SK-N-SH (cell line): ENCODE measurements around the gene CEBPA. TPM values are rescaled to one million over a fixed set of nuclear protein-coding genes. Genes with fewer than 3 reads are reported as not detected.

Experiments used
- CTCF ChIA-PET: fragments of 300-600, 350-600 bp; formaldehyde crosslinking; extraction: SDS; loops from one replicate; lab custom pipeline; 2021; lab: Yijun Ruan, JAX
- POLR2A ChIA-PET: fragments of 350-600 bp; sonication (Branson Sonifier 250); formaldehyde crosslinking; extraction: SDS; loops from one replicate; lab custom pipeline; 2020; ENCODE audit warnings: antibody characterized with exemption, inconsistent platforms; lab: Yijun Ruan, JAX
- DNase-seq: peaks from one replicate; pipeline ENCODE4 v3.0.0; 2012
- H2AFZ ChIP-seq: fragments of 200-600 bp; sonication (generic); 2 replicates; pipeline ENCODE4 v1.8.1; 2016; ENCODE audit warnings: antibody characterized with exemption, mild to moderate bottlenecking, low read depth
- H3F3A ChIP-seq: fragments of 200-600 bp; sonication (generic); replicated peaks from 2 replicates; pipeline ENCODE3; 2016; ENCODE audit warnings: antibody characterized with exemption, mild to moderate bottlenecking; ENCODE audit not compliant: insufficient read depth
- H3K27ac ChIP-seq, 2 experiments: fragments of 200-500 bp in 1 of 2; fragments of 200-600 bp in 1 of 2; sonication (Bioruptor generic) in 1 of 2; sonication (generic), shearing (Covaris generic) in 1 of 2; 2 replicates each; pipeline versions ENCODE4 v1.5.1 to v1.6.1; 2014 to 2016; ENCODE audit warnings: low read depth in 2 of 2, inconsistent platforms in 1 of 2, low read length in 1 of 2, mild to moderate bottlenecking in 1 of 2, mixed read lengths in 1 of 2
- H3K27me3 ChIP-seq: fragments of 200-600 bp; sonication (generic), shearing (Covaris generic); 2 replicates; pipeline ENCODE4 v1.6.1; 2016; ENCODE audit warnings: mixed run types; ENCODE audit not compliant: insufficient read depth
- H3K36me3 ChIP-seq, 2 experiments: fragments of 200-500 bp in 1 of 2; fragments of 200-600 bp in 1 of 2; sonication (Bioruptor generic) in 1 of 2; sonication (generic) in 1 of 2; replicated peaks in 1 of 2; 2 replicates each; pipeline versions ENCODE3 to v1.5.1; 2014 to 2016; ENCODE audit warnings: low read length in 1 of 2, mild to moderate bottlenecking in 1 of 2; ENCODE audit not compliant: insufficient read depth in 2 of 2, control insufficient read depth in 1 of 2
- H3K4me1 ChIP-seq, 2 experiments: fragments of 200-500 bp in 1 of 2; fragments of 200-600 bp in 1 of 2; sonication (Bioruptor generic) in 1 of 2; sonication (generic), shearing (Covaris generic) in 1 of 2; 2 replicates each; pipeline versions ENCODE4 v1.5.1 to v1.6.1; 2014 to 2016; ENCODE audit warnings: low read depth in 1 of 2, low read length in 1 of 2, mixed run types in 1 of 2; ENCODE audit not compliant: insufficient read depth in 2 of 2, control insufficient read depth in 1 of 2
- H3K4me2 ChIP-seq: fragments of 200-600 bp; sonication (generic), shearing (Covaris generic); 2 replicates; pipeline ENCODE4 v1.6.1; 2017; ENCODE audit warnings: mixed run types
- H3K4me3 ChIP-seq, 2 experiments: fragments of 200-500 bp in 1 of 2; fragments of 200-600 bp in 1 of 2; sonication (Bioruptor generic) in 1 of 2; sonication (generic), shearing (Covaris generic) in 1 of 2; 2 replicates each; pipeline versions ENCODE4 v1.5.1 to v1.8.1; 2014 to 2016; ENCODE audit warnings: low read depth in 2 of 2, inconsistent platforms in 1 of 2, low read length in 1 of 2, mild to moderate bottlenecking in 1 of 2, mixed read lengths in 1 of 2, moderate library complexity in 1 of 2
- H3K79me2 ChIP-seq: fragments of 200-600 bp; sonication (generic); 2 replicates; pipeline ENCODE4 v1.8.1; 2017; ENCODE audit warnings: mild to moderate bottlenecking; ENCODE audit not compliant: insufficient read depth
- H3K9ac ChIP-seq: fragments of 200-600 bp; sonication (generic); 2 replicates; pipeline ENCODE4 v1.6.1; 2017; ENCODE audit warnings: mixed run types
- H3K9me2 ChIP-seq: fragments of 200-600 bp; sonication (generic); 2 replicates; pipeline ENCODE4 v1.6.1; 2017; ENCODE audit warnings: mixed run types
- H3K9me3 ChIP-seq: fragments of 200-600 bp; sonication (generic); 2 replicates; pipeline ENCODE4 v1.6.1; 2017; ENCODE audit warnings: mixed run types, mild to moderate bottlenecking, moderate library complexity
- H4K20me1 ChIP-seq: fragments of 200-600 bp; sonication (generic); 2 replicates; pipeline ENCODE4 v1.6.1; 2017; ENCODE audit warnings: mild to moderate bottlenecking, mixed run types; ENCODE audit not compliant: insufficient read depth
- CTCF ChIP-seq: fragments of 200-600 bp; sonication (generic); IDR thresholded peaks from 2 replicates; pipeline ENCODE4 v1.6.1; 2017; ENCODE audit warnings: antibody characterized with exemption, mild to moderate bottlenecking, moderate library complexity
- EP300 ChIP-seq, 2 experiments: IDR thresholded peaks; 2 replicates each; pipeline versions ENCODE4 v1.4.0 to v1.6.1; 2012; ENCODE audit warnings: borderline replicate concordance in 1 of 2, low read depth in 1 of 2, low read length in 1 of 2
- EZH2phosphoT487 ChIP-seq: fragments of 200-600 bp; sonication (generic); IDR thresholded peaks from 2 replicates; pipeline ENCODE4 v1.6.1; 2017; ENCODE audit warnings: low read depth, mixed run types, mild to moderate bottlenecking, antibody characterized with exemption, moderate library complexity, borderline replicate concordance
- FOSL2 ChIP-seq: IDR thresholded peaks from 2 replicates; pipeline ENCODE4 v1.4.0; 2012; ENCODE audit warnings: low read depth, mild to moderate bottlenecking, moderate library complexity, borderline replicate concordance
- GABPA ChIP-seq: IDR thresholded peaks from 2 replicates; pipeline ENCODE4 v1.4.0; 2012; ENCODE audit warnings: low read depth, mild to moderate bottlenecking
- IRF3 ChIP-seq: fragments of 150-350 bp; IDR thresholded peaks from 2 replicates; pipeline ENCODE4 v1.6.1; 2016; ENCODE audit warnings: mild to moderate bottlenecking, low read depth, low read length
- JUND ChIP-seq: IDR thresholded peaks from 2 replicates; pipeline ENCODE4 v1.4.0; 2012
- MAX ChIP-seq: IDR thresholded peaks from 2 replicates; pipeline ENCODE4 v1.4.0; 2012; ENCODE audit warnings: low read depth
- MXI1 ChIP-seq: IDR thresholded peaks from 2 replicates; pipeline ENCODE4 v1.6.1; 2012; ENCODE audit warnings: mild to moderate bottlenecking, low read depth, low read length, improper control_type of control experiment
- NRF1 ChIP-seq: IDR thresholded peaks from 2 replicates; pipeline ENCODE4 v1.6.1; 2012; ENCODE audit warnings: low read depth, mild to moderate bottlenecking, low read length
- PBX3 ChIP-seq: IDR thresholded peaks from 2 replicates; pipeline ENCODE4; 2012
- RAD21 ChIP-seq: IDR thresholded peaks from 2 replicates; pipeline ENCODE4 v1.6.1; 2012; ENCODE audit warnings: mild to moderate bottlenecking, low read length
- RXRA ChIP-seq: IDR thresholded peaks from 2 replicates; pipeline ENCODE4 v1.4.0; 2012; ENCODE audit warnings: low read depth, mild to moderate bottlenecking, borderline replicate concordance
- SIN3A ChIP-seq: IDR thresholded peaks from 2 replicates; pipeline ENCODE4 v1.6.1; 2012; ENCODE audit warnings: low read depth, mild to moderate bottlenecking, low read length, moderate library complexity, borderline replicate concordance
- TAF1 ChIP-seq: IDR thresholded peaks from 2 replicates; pipeline ENCODE4 v1.6.1; 2012; ENCODE audit warnings: low read depth, mild to moderate bottlenecking, low read length, moderate library complexity, borderline replicate concordance
- TCF12 ChIP-seq: IDR thresholded peaks from 2 replicates; pipeline ENCODE4 v1.4.0; 2012
- TEAD4 ChIP-seq: IDR thresholded peaks from 2 replicates; pipeline ENCODE4 v1.4.0; 2012; ENCODE audit warnings: mild to moderate bottlenecking, borderline replicate concordance; ENCODE audit not compliant: insufficient read depth
- WGBS: methylation state at CpG from one replicate; pipeline ENCODE4 v1.1.6; 2017; ENCODE audit warnings: low lambda C conversion rate; 5-methylcytosine and 5-hydroxymethylcytosine counted together
- polyA plus RNA-seq, 3 experiments: library from polyadenylated mRNA; depleted of rRNA; stranded (reverse); fragments of >200 nt; gene quantifications; 2 replicates each; pipeline ENCODE4 v1.2.3, GENCODE V29; 2012

CEBPA gene
- polyA plus RNA-seq, 1 of the 3 experiments (the other 2 are of a cell fraction) = 0.15 TPM

GRCh38 chr19:33290082-33290815, 12.1 kb downstream of the CEBPA start:
- ChIA-PET POLR2A (no interaction called here), CTCF (interaction anchor here (1.0 kb wide), 1 partner anchor 49 kb away, joined by 3 read pairs; no protein-coding TSS in a partner anchor)
- Histone ChIP-seq H3K27ac (no peak overlapping the region), H3F3A (no peaks in the 10 kb centered on the region), H3K9me3 (peaks cover 4% of the 10 kb centered on the region; the same call in 1 of the 2 replicates), H3K4me2 (no peak overlapping the region), H3K36me3 (no peaks in the 10 kb centered on the region), H3K4me1 (peaks cover 0 to 19% of the 10 kb centered on the region in 2 experiments; a peak in 1 of 4 replicates), H3K9ac (no peak overlapping the region), H4K20me1 (no peaks in the 10 kb centered on the region), H3K4me3 (no peak overlapping the region), H3K9me2 (no peaks in the 10 kb centered on the region), H3K27me3 (0 out of 2 replicates have a peak, but pooled peaks cover 2% of the 10 kb centered on the region), H2AFZ (no peak overlapping the region)
- DNase-seq = no peak
- TF ChIP-seq NRF1 = no peak
- TF ChIP-seq GABPA = no peak
- TF ChIP-seq EP300 (IDR thresholded peaks at IDR 0.05; ENCODE audit: borderline replicate concordance in 1 of 2, low read depth in 1 of 2, low read length in 1 of 2) = no peak
- TF ChIP-seq MXI1 = no peak
- no peak for TF ChIP-seq EZH2phosphoT487
- no peak for TF ChIP-seq TCF12
- TF ChIP-seq TEAD4 = no peak
- no peak for TF ChIP-seq TAF1
- TF ChIP-seq JUND = no peak
- no peak for TF ChIP-seq RAD21
- no peak for TF ChIP-seq SIN3A
- no peak for TF ChIP-seq PBX3
- TF ChIP-seq RXRA = no peak
- no peak for TF ChIP-seq IRF3
- TF ChIP-seq FOSL2 = no peak
- no peak for TF ChIP-seq MAX
- TF ChIP-seq CTCF = no peak
- TF ChIP-seq, all 33 proteins: peak for 0
- no peaks in the 10 kb centered on the region for H3K79me2 ChIP-seq
- WGBS = 64% methylated on average over 7 of the region's 11 CpGs
